Dermis blood vessel endothelial cell (primary cell): Measurements from ENCODE around the gene RPS21. TPM values are rescaled to one million over a fixed set of nuclear protein-coding genes. Genes with fewer than 3 reads are reported as not detected.
A peak's percentile ranks its signal among the peaks of the same experiment; 100 is the strongest.

Experiments
- DNase-seq: peaks from one replicate; pipeline ENCODE4 v3.0.0; 2010
- total RNA-seq: library from RNA; depleted of rRNA; stranded (reverse); fragments of >200 nt; gene quantifications from 2 replicates; pipeline ENCODE4 v1.2.3, GENCODE V29; 2014

RPS21 gene
- total RNA-seq, 1 donor from 2014 or later: 1,095 TPM

- peak; percentile 76 for DNase-seq
Measured at GRCh38 chr20:62381202-62381797, 5.6 kb upstream of the RPS21 start.

- DNase-seq: no peak
Measured at GRCh38 chr20:62381842-62382241, 5.1 kb upstream of the RPS21 start.

DNA sequence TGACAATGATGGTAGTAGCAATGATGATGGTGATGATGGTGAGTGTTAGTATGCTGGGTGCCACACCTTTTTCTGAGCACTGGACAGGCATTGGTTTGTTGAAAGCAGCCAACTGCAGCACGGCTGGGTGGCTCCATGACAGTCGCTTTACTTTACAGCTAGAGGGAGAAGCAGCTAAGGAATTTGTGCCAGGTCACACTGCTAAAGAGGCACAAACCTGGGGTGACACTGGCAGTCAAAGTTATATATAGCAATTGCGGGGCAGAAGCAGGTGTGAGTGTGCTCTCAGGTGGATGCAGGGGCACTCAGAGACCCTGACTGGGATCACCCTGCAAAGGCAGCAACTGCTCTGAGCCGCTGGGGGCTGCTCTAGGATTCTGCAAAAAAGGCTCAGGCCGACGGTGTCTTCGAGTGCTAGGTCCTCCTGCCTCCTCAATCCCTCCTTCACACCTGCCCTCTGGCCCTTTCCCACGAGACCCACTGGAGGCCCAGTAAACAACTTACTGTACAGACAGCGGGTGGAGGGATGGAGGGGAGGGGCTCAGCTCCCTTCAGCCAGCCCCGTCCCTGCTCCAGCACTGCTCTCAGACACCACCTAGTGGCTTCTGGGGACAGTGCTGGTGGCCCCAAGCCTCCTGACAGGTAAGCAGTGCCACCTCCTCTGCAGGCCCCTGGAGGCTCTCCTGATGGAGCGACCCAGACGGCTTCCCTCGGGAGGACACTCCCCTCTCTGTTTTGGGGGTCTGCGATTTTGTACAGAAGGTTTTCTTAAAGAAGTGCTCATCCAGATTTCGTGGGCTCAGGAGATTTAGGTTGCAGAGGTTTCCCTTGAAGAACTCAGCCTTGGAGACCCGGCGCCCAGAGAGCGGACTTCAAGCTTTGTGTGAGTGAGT lies 4.4 kb upstream of the RPS21 start:
- DNase-seq: peak; percentile 89

- peak; percentile 14 for DNase-seq
Measured at GRCh38 chr20:62387219-62387913, 463 bp downstream of the RPS21 start.

GRCh38 chr20:62387933-62388635 lies 1.2 kb downstream of the RPS21 start:
- no peak for DNase-seq

DNA sequence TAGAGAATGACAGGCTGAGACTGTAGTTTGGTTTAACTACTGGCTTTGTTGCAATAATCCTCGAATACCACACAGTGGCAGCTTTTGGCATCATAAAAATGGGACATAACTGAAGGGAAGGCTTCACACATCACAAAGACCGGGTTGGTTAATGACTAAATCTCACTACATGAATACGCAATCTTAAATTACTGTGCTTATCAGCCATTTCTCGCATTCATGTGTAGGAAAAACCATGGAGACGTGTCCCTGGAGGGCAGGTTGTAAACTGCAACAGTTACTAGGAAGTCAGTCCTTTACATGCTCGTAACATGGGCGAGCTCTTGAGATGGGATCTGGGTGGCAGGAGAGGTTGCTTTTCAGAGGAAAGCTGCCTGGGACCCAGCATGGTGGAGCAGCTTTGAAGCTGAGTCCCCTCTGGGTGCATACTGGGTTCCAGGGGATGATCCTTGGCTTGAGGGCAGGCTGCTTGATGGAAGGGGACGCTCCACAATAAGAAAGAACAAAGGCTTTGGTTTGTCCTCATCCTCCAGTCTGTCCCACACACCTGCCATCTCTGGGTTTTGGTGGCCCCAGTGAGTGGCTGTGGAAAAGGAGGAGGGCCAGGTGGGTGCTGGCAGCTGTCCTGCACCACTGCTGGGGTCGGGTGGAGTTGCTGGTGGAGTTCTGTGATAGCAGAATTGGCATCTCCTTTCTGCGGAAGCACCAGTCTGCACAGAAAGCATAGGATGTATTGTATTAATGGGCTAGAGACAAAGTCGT lies 2.1 kb downstream of the RPS21 start:
- no peak for DNase-seq

- DNase-seq: no peak
Measured at GRCh38 chr20:62389601-62390087, 2.7 kb downstream of the RPS21 start.

- DNase-seq: no peak
Measured at GRCh38 chr20:62390317-62391164, 3.6 kb downstream of the RPS21 start.

- no peak for DNase-seq
Measured at GRCh38 chr20:62391165-62392076, 4.5 kb downstream of the RPS21 start.

GRCh38 chr20:62392077-62392418 lies 5.1 kb downstream of the RPS21 start:
- DNase-seq: no peak

DNA sequence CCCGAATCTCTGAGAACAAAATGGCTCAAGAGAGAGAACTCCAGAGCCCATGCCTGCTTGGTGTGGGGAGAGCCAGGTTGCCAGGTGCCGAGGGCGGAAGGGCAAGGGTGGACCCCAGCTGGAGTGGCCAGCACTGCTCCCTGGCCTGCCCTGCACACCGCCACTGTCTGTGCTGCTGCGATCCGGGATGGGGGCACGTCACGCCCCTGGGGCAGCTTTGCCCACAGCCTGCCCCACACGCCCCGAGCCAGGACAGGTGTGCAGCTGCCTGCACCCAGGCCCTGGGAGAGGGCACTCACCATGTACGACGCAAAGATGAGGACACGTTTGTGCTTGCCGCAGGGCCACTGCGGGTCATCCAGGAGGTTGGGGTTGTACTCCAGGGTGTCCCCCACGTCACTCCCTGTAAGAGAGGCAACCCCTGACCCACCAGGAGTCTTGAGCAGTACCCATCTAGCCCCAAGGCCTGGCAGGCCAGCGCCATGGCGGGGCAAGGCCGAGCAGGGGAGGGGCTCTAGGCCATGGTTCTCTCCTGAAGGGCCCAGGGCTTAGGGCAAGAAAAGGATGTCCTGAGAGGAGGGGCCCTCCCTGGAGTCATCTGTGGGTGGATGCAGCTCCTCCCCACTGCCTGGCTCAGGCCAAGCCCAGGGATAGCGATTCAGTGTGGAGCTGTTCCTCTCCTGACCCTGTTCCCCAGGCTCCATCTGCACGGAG lies 5.9 kb downstream of the RPS21 start:
- DNase-seq: no peak

DNA sequence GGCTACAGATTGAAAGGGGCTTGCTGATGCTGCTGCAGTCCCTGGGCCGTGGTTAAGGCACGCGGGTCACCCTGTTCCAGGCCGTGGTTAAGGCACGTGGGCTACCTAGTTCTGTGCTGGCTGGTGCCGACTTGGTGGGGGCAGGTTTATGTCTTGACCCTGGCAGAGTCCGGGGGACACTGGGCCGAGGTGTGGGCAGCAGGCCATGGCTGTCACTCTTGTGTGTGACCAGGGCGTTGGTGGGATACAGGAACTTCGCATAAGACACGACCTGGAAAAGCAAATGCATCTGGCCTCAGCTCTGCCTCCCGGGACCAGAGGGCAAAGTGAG lies 6.4 kb downstream of the RPS21 start:
- DNase-seq: no peak

GRCh38 chr20:62393830-62394229 lies 6.9 kb downstream of the RPS21 start:
- DNase-seq: no peak

DNA sequence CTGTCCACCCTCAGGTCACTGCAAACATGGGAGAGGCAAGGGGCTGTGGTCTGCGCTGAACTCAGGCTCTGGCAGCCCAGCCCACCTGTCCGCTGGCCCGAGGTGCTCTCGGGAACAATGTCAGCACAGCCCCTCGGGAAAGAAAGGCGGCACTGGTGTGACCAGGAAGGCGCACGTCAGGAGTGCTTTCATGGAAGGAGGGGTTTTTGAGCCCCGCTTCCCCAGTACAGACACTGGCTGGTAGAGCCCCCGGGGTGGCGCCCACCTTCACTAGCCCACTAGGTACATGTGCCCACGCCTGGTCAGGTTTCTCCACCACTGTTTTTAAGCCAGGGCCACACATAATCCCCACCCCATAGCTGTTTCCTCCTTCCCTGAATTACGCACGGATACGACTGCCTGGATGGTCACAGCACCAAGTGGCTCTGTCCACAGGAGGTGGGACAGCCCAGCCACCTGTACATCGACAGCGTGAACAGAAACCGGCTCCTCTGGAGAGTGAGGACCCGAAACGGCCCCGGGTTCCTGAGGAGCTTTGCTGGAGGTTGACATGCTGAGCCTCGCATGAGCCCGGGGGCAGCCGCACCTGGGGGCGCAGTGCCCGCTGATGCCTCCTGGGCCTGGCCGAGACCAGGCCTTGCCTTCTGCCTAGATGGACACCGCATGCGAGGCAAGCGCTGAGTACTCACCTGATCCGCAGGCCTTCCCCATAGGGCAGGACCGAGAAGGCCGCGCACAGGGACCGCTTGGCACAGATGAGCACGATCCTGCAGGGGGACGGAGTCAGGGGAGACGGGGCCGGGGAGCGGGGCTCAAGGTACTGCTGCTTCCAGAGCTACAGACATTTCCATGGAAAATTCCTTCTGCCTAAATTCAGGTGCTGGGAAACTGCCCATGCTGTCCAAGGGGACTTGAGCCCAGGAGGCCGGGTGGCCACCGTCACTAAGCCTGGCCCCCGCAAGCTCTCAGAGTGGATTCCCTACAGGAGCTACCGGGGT lies 7.6 kb downstream of the RPS21 start:
- DNase-seq: no peak

GRCh38 chr20:62395311-62396242 lies 8.7 kb downstream of the RPS21 start:
- DNase-seq: no peak

DNA sequence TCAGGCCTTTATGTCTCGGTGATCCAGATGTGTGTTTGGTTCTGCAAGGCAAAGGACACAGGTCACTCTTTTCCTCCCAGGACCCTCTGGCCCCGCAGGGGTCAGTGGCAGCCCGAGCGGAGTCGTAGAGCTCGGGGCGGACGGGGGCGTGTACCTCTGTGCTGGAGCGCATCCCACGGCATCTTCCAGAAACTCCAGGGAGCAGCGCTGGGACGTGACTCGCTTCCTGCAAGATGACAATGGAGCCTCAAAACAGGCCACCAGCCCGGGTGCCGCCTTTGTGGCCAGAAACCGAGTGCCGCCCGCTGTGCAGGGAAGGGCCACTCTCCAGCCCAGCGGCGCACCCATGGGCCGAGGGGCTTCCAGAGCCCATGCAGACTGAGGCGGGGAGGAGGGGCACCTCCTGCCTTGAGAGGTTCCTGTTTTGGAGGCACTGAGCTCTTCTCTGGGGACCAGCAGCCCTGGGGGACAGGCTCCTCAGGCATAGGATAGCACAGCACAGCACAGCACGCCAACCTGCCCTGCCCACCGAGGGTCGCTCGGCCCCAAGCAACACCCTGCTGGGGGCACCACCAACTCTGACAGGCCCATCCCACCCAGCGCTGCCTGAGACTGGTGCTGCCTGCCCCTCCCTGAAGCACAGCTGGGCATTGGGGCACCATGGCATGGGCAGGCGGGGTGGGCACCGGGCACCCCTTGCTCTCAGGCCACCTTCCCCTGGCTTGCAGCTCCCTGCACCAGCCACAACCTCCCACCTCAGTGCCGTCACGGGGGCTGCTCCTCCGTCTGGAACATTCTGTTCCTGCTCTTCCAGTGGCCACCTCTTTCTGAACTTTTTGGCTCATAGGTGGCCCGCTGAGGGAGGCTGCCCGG lies 9.7 kb downstream of the RPS21 start:
- DNase-seq: peak; percentile 51
